Common myeloid progenitor, CD34-positive (primary cell): ENCODE results near the gene PDE8A.

Source experiments
- CTCF ChIA-PET: fragments of 350-600 bp; sonication (Branson Sonifier 250); formaldehyde crosslinking; loops from one replicate; lab custom pipeline; 2021; ENCODE audit warnings: antibody characterized with exemption; lab: Charles Lee
- POLR2A ChIA-PET: fragments of 350-600 bp; sonication (Branson Sonifier 250); formaldehyde crosslinking; loops from one replicate; lab custom pipeline; 2021; ENCODE audit warnings: antibody characterized with exemption; lab: Charles Lee
- DNase-seq, 3 donors: peaks; one replicate each; pipeline versions ENCODE4 v3.0.0 to v3.0.0-alpha.2; 2013
- H3K27ac ChIP-seq, 2 experiments: 1 replicate in 1 of 2; 2 replicates in 1 of 2; pipeline ENCODE4 v1.7.0; 2013; ENCODE audit warnings: inconsistent platforms in 2 of 2, low read length in 2 of 2, mild to moderate bottlenecking in 2 of 2, low read depth in 1 of 2, moderate library complexity in 1 of 2; ENCODE audit not compliant: severe bottlenecking in 2 of 2, insufficient read depth in 1 of 2, poor library complexity in 1 of 2
- H3K27me3 ChIP-seq, 5 experiments: replicated peaks in 2 of 5; 1 replicate in 3 of 5; 2 replicates in 2 of 5; pipeline versions ENCODE4 v1.6.1 to v1.7.0; 2013; ENCODE audit warnings: low read length in 4 of 5, mild to moderate bottlenecking in 2 of 5, moderate library complexity in 2 of 5, inconsistent platforms in 1 of 5; ENCODE audit not compliant: insufficient read depth in 5 of 5, control insufficient read depth in 4 of 5
- H3K36me3 ChIP-seq, 4 experiments: 1 replicate in 2 of 4; 2 replicates in 2 of 4; pipeline versions ENCODE4 v1.6.1 to v1.7.0; 2013; ENCODE audit warnings: low read length in 3 of 4, control low read depth in 1 of 4, mild to moderate bottlenecking in 1 of 4; ENCODE audit not compliant: control insufficient read depth in 4 of 4, insufficient read depth in 4 of 4
- H3K4me1 ChIP-seq, 4 experiments: 1 replicate in 3 of 4; 2 replicates in 1 of 4; pipeline versions ENCODE4 v1.6.1 to v1.7.1; 2013; ENCODE audit warnings: low read length in 3 of 4, mild to moderate bottlenecking in 3 of 4, control low read depth in 1 of 4, inconsistent platforms in 1 of 4, moderate library complexity in 1 of 4; ENCODE audit not compliant: control insufficient read depth in 4 of 4, insufficient read depth in 4 of 4; ENCODE audit errors: control extremely low read depth in 1 of 4
- H3K4me3 ChIP-seq, 7 experiments: 1 replicate in 4 of 7; 2 replicates in 3 of 7; pipeline versions ENCODE4 v1.5.1 to v1.7.0; 2013; ENCODE audit warnings: mild to moderate bottlenecking in 7 of 7, low read length in 6 of 7, moderate library complexity in 6 of 7, inconsistent platforms in 2 of 7, low read depth in 2 of 7, control low read depth in 1 of 7; ENCODE audit not compliant: insufficient read depth in 4 of 7, control insufficient read depth in 1 of 7; ENCODE audit errors: extremely low read depth in 1 of 7
- H3K9me3 ChIP-seq, 5 experiments: 1 replicate in 4 of 5; 2 replicates in 1 of 5; pipeline versions ENCODE4 v1.6.1 to v1.7.1; 2013; ENCODE audit warnings: low read length in 4 of 5, mild to moderate bottlenecking in 2 of 5, inconsistent platforms in 1 of 5, low read depth in 1 of 5, moderate library complexity in 1 of 5; ENCODE audit not compliant: control insufficient read depth in 4 of 5, insufficient read depth in 2 of 5; ENCODE audit errors: control extremely low read depth in 1 of 5
- WGBS: methylation state at CpG from one replicate; pipeline ENCODE4 v1.1.5; 2013; ENCODE audit not compliant: insufficient coverage; 5-methylcytosine and 5-hydroxymethylcytosine counted together

The PDE8A gene

GRCh38 chr15:84961114-84961452 is 20.6 kb upstream of the PDE8A start:
- H3K36me3 ChIP-seq = no peaks in the 10 kb centered on the region
- H3K9me3 ChIP-seq = peaks cover 0 to 11% (median 4%) of the 10 kb centered on the region in 5 experiments
- DNase-seq = no peak
- CTCF ChIA-PET = no interaction called here
- 97% methylated on average over 2 of the region's 3 CpGs for WGBS
- H3K4me3 ChIP-seq = no peak overlapping the region
- H3K27me3 ChIP-seq = no peaks in the 10 kb centered on the region
- POLR2A ChIA-PET = no interaction called here
- no peak overlapping the region for H3K27ac ChIP-seq
- peaks cover 0 to 5% (median 1%) of the 10 kb centered on the region in 4 experiments for H3K4me1 ChIP-seq

GRCh38 chr15:84961707-84962106 is 19.9 kb upstream of the PDE8A start:
- no peaks in the 10 kb centered on the region for H3K36me3 ChIP-seq
- no peak overlapping the region for H3K27ac ChIP-seq
- peaks cover 0 to 11% (median 4%) of the 10 kb centered on the region in 5 experiments for H3K9me3 ChIP-seq
- no peak for DNase-seq
- ChIA-PET POLR2A (no interaction called here), CTCF (no interaction called here)
- peaks cover 0 to 5% (median 1%) of the 10 kb centered on the region in 4 experiments for H3K4me1 ChIP-seq
- H3K27me3 ChIP-seq = no peaks in the 10 kb centered on the region
- no peak overlapping the region for H3K4me3 ChIP-seq
- WGBS = 100% methylated on average over 2 of the region's 3 CpGs

GRCh38 chr15:84962955-84963354 is 18.7 kb upstream of the PDE8A start:
- DNase-seq = no peak
- Histone ChIP-seq H3K27me3 (no peaks in the 10 kb centered on the region), H3K27ac (no peak overlapping the region), H3K9me3 (peaks cover 0 to 11% (median 4%) of the 10 kb centered on the region in 5 experiments), H3K4me3 (no peak overlapping the region), H3K4me1 (peaks cover 0 to 8% (median 1%) of the 10 kb centered on the region in 4 experiments), H3K36me3 (no peaks in the 10 kb centered on the region)
- POLR2A ChIA-PET = no interaction called here
- CTCF ChIA-PET = interaction anchor here (1.0 kb wide), 2 partner anchors 9 to 81 kb away, joined by 3 read pairs; no protein-coding TSS in a partner anchor
- WGBS = 88% methylated on average over 2 of the region's 3 CpGs

- 93% methylated on average over 3 of the region's 3 CpGs for WGBS
- Histone ChIP-seq H3K27me3 (no peaks in the 10 kb centered on the region), H3K4me3 (no peak overlapping the region), H3K36me3 (no peaks in the 10 kb centered on the region), H3K9me3 (peaks cover 0 to 11% (median 4%) of the 10 kb centered on the region in 5 experiments), H3K27ac (no peak overlapping the region), H3K4me1 (peaks cover 0 to 3% (median 0%) of the 10 kb centered on the region in 4 experiments)
- DNase-seq = no peak
- POLR2A ChIA-PET = no interaction called here
- CTCF ChIA-PET = no interaction called here
These were observed 14.3 kb upstream of the PDE8A start for GRCh38 chr15:84967380-84967779.

GRCh38 chr15:84968301-84968700 is 13.4 kb upstream of the PDE8A start:
- Histone ChIP-seq H3K4me3 (no peak overlapping the region), H3K36me3 (no peaks in the 10 kb centered on the region), H3K9me3 (peaks cover 0 to 11% (median 4%) of the 10 kb centered on the region in 5 experiments), H3K27ac (no peak overlapping the region), H3K4me1 (peaks cover 0 to 3% (median 0%) of the 10 kb centered on the region in 4 experiments), H3K27me3 (no peaks in the 10 kb centered on the region)
- 100% methylated on average over 3 of the region's 3 CpGs for WGBS
- no peak for DNase-seq
- POLR2A ChIA-PET = no interaction called here
- CTCF ChIA-PET = interaction anchor here (1.4 kb wide), 1 partner anchor 10 kb away, joined by 4 read pairs; no protein-coding TSS in a partner anchor

GRCh38 chr15:84969257-84969656 is 12.4 kb upstream of the PDE8A start:
- DNase-seq = no peak
- Histone ChIP-seq H3K9me3 (peaks cover 0 to 10% (median 4%) of the 10 kb centered on the region in 5 experiments), H3K36me3 (no peaks in the 10 kb centered on the region), H3K27ac (no peak overlapping the region), H3K4me1 (peaks cover 0 to 3% (median 0%) of the 10 kb centered on the region in 4 experiments), H3K27me3 (no peaks in the 10 kb centered on the region), H3K4me3 (no peak overlapping the region)
- ChIA-PET CTCF (interaction anchor here (1.4 kb wide), 1 partner anchor 11 kb away, joined by 4 read pairs; no protein-coding TSS in a partner anchor), POLR2A (no interaction called here)
- 77% methylated on average over 6 of the region's 6 CpGs for WGBS

GRCh38 chr15:84970843-84971242 is 10.8 kb upstream of the PDE8A start:
- peaks cover 0 to 2% (median 0%) of the 10 kb centered on the region in 5 experiments for H3K9me3 ChIP-seq
- no peak overlapping the region for H3K27ac ChIP-seq
- no peaks in the 10 kb centered on the region for H3K36me3 ChIP-seq
- no peaks in the 10 kb centered on the region for H3K27me3 ChIP-seq
- no peak overlapping the region for H3K4me3 ChIP-seq
- ChIA-PET POLR2A (no interaction called here), CTCF (interaction anchor here (1.0 to 1.4 kb wide), 3 partner anchors 13 to 71 kb away, joined by 3 to 4 read pairs (median 4); no protein-coding TSS in a partner anchor)
- WGBS = 84% methylated on average over 3 of the region's 3 CpGs
- H3K4me1 ChIP-seq = peaks cover 0 to 3% (median 0%) of the 10 kb centered on the region in 4 experiments
- DNase-seq = no peak
